NCI-H128 (cell line): Measurements from ENCODE around the gene NKAIN1.
A peak's percentile ranks its signal among the peaks of the same experiment; 100 is the strongest.

Experiments
- DNase-seq: peaks from one replicate; lab custom pipeline; 2025; ENCODE audit not compliant: unreplicated experiment; lab: John Stamatoyannopoulos, UW

NKAIN1 gene

GRCh38 chr1:31234123-31234708 lies 5.5 kb downstream of the NKAIN1 start:
- no peak for DNase-seq

- no peak for DNase-seq
These were observed 7.0 kb downstream of the NKAIN1 start for GRCh38 chr1:31232689-31233088.

GRCh38 chr1:31231802-31232201 lies 7.9 kb downstream of the NKAIN1 start:
- DNase-seq = no peak

- no peak for DNase-seq
These were observed 9.3 kb downstream of the NKAIN1 start for GRCh38 chr1:31230378-31230777.

- no peak for DNase-seq
These were observed 10.7 kb downstream of the NKAIN1 start for GRCh38 chr1:31228986-31229385.

GRCh38 chr1:31227891-31228568 lies 11.7 kb downstream of the NKAIN1 start:
- no peak for DNase-seq

GRCh38 chr1:31224068-31224467 lies 15.6 kb downstream of the NKAIN1 start:
- no peak for DNase-seq

- no peak for DNase-seq
These were observed 17.5 kb downstream of the NKAIN1 start for GRCh38 chr1:31222176-31222575.

GRCh38 chr1:31221072-31221471 lies 18.6 kb downstream of the NKAIN1 start:
- no peak for DNase-seq

- no peak for DNase-seq
These were observed 20.2 kb downstream of the NKAIN1 start for GRCh38 chr1:31219489-31219888.

GRCh38 chr1:31218705-31219104 lies 21.0 kb downstream of the NKAIN1 start:
- DNase-seq = no peak

- DNase-seq = peak; percentile 44
These were observed 23.7 kb downstream of the NKAIN1 start for GRCh38 chr1:31216016-31216415.

- no peak for DNase-seq
These were observed 24.6 kb downstream of the NKAIN1 start for GRCh38 chr1:31215065-31215570.

- no peak for DNase-seq
These were observed 25.2 kb downstream of the NKAIN1 start for GRCh38 chr1:31214316-31215064.

GRCh38 chr1:31208361-31208945 lies 31.2 kb downstream of the NKAIN1 start:
- DNase-seq = no peak

GRCh38 chr1:31207569-31207968 lies 32.1 kb downstream of the NKAIN1 start:
- DNase-seq = no peak

GRCh38 chr1:31207046-31207445 lies 32.6 kb downstream of the NKAIN1 start:
- no peak for DNase-seq

- no peak for DNase-seq
These were observed 36.5 kb downstream of the NKAIN1 start for GRCh38 chr1:31203215-31203614.

- DNase-seq = no peak
These were observed 37.7 kb downstream of the NKAIN1 start for GRCh38 chr1:31201931-31202360.

GRCh38 chr1:31199949-31200348 lies 39.7 kb downstream of the NKAIN1 start:
- DNase-seq = no peak

- no peak for DNase-seq
These were observed 40.4 kb downstream of the NKAIN1 start for GRCh38 chr1:31199236-31199790.
